Lower leg skin (tissue), 4 donors: Measurements from ENCODE around the gene LONRF3. TPM values are rescaled to one million over a fixed set of nuclear protein-coding genes. Genes with fewer than 3 reads are reported as not detected.

Source experiments
- DNase-seq, 2 donors: peaks; one replicate each; pipeline ENCODE4 v3.0.0-alpha.2; 2019; ENCODE audit warnings: low spot score in 2 of 2
- H3K4me3 ChIP-seq: fragments of 200-600 bp; sonication (generic); 2 replicates; pipeline ENCODE4 v1.5.1; 2017; ENCODE audit warnings: mild to moderate bottlenecking, low read depth; ENCODE audit not compliant: poor library complexity, severe bottlenecking
- CTCF ChIP-seq, 3 donors: fragments of 450-650 bp; IDR thresholded peaks; one replicate each; pipeline ENCODE4 v1.5.1; 2016; ENCODE audit warnings: antibody characterized with exemption in 3 of 3, mild to moderate bottlenecking in 3 of 3, moderate library complexity in 2 of 3
- POLR2A ChIP-seq, 2 donors: fragments of 450-650 bp; IDR thresholded peaks; one replicate each; pipeline ENCODE4 v1.6.1; 2016 to 2017; ENCODE audit warnings: antibody characterized with exemption in 2 of 2, mild to moderate bottlenecking in 1 of 2, moderate library complexity in 1 of 2
- WGBS, 2 donors: methylation state at CpG; one replicate each; pipeline ENCODE4 v1.1.5; 2018; 5-methylcytosine and 5-hydroxymethylcytosine counted together
- intact Hi-C: fragments of 100-400 bp; cut with DNase I; formaldehyde crosslinking; loops from one replicate; pipeline ENCODE4 v1.15.0; 2023; ENCODE audit warnings: low total_unique reads
- total RNA-seq, 4 donors: library from RNA; depleted of rRNA; stranded (reverse); fragments of >200 nt; gene quantifications; one replicate each; pipeline ENCODE4 v1.1.0, GENCODE V29; 2016

The LONRF3 gene
- total RNA-seq, 4 donors from 2014 or later, result 1.8 to 3.2 (median 2.7) TPM

DNA sequence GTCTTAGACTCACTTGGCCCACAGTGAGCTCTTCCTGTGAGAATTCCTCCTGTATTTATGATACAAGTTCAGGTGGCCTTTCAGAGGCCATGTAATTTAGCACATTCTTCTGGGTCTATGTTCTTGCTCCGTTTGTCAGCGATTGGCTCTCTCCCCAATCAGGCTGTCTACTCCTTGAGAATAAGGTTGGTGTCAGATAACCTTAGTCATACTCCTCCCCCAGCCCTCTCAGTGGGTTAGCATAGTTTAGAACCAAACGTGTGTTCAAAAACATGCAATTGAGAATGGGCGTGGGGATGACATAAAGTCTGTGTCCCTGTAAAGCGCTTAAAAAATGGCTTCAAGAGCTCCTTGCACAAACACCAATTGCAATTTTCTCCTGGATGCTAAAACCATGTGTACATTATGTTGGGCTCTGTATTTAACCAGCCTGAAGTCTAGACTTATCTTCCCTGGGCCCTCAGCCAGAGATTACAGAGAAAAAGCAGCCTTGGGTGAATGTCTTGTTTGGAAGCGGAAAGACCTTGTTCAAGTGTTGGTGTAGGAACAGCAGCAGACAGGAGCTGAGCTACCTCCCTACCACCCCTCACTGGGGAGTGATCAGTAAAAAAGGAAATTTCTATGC, 88.4 kb downstream of the LONRF3 start:
- intact Hi-C loops, result no loop called here
- DNase-seq, result no peak
- TF ChIP-seq CTCF (IDR thresholded peaks at IDR 0.05), result no peak
- TF ChIP-seq POLR2A (IDR thresholded peaks at IDR 0.05), result no peak
- no peak overlapping the region for H3K4me3 ChIP-seq
- 55 to 67% methylated on average over 6 of the region's 6 CpGs for WGBS, 2 donors

DNA sequence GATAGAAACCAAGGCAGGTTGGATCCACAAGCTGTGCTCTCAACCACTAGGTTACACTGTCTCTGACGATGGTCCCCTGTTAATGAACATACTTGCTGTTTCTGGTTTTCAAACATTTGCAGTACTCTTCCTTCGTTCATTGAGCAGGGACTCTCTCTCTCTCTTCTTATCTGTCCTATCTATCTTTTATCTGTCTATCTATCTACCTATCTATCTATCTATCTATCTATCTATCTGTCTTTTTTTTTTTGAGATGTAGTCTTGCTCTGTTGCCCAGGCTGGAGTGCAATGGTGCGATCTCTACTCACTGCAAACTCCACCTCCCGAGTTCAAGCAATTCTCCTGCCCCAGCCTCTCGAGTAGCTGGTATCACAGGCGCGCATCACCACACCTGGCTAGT, 89.0 kb downstream of the LONRF3 start:
- WGBS, 2 donors, result 83 to 95% methylated on average over 7 of the region's 7 CpGs
- intact Hi-C loops, result no loop called here
- TF ChIP-seq POLR2A (IDR thresholded peaks at IDR 0.05) (no peak), CTCF (IDR thresholded peaks at IDR 0.05) (no peak)

DNA sequence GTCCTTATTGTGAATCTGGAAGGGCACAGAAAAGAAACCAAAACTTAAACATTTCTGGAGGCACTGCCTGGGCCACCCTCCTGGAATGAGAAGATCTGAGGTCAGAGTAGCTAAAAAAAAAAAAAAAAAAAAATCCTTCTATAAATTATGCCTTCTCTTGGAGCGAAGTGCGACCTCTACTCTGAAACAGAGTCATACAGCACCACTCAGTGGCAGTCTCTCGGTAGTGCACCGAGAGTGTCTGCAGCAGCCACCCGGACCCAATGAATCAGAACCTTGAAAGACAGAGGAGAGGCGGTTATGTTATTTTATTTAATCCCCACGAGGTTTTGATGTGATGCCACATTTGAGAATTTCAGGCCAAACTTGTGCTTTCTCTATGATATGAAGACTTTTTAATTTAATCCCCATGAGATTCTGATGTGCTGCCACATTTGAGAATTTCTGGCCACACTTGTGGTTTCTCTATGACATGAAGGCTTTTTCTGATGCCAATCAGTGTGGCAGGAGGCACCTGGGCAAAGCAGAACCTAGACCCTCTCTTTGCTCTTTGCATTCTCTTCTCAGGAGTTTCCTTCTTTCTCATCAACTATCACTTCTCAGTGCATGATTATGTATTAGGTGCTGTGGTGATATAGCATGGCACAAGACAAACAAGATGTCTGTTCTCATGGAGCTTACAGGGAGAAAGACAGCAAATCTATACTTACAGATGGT, 92.8 kb downstream of the LONRF3 start:
- H3K4me3 ChIP-seq, result no peak overlapping the region
- 8 to 12% methylated on average over 7 of the region's 7 CpGs for WGBS, 2 donors
- no peak for TF ChIP-seq CTCF (IDR thresholded peaks at IDR 0.05)
- no peak for TF ChIP-seq POLR2A (IDR thresholded peaks at IDR 0.05)
- DNase-seq, result peak in 1 of 2 donors; percentile 23
- intact Hi-C loops, result no loop called here

More for the DNA sequence above, 89.0 kb downstream of the LONRF3 start:
- no peak for DNase-seq
- no peak overlapping the region for H3K4me3 ChIP-seq

Other genes with a start within 250 kb of the LONRF3 start
- gene IL13RA1, start 247.0 kb upstream of the LONRF3 start, total RNA-seq, result 10 to 100 TPM; 14.4 to 33.0 (median 19.5) TPM
- under 1 TPM in 2 of 4 donors, not detected in 2; 0.17 to 0.29 TPM for gene ZCCHC12, start 150.8 kb upstream of the LONRF3 start, total RNA-seq
- not detected for gene CT47C1, start 98.4 kb downstream of the LONRF3 start, total RNA-seq
- under 1 TPM in 2 of 4 donors, not detected in 2; 0.08 to 0.11 TPM for gene KIAA1210, start 153.2 kb downstream of the LONRF3 start, total RNA-seq